ENCODE measurements around the gene SMPD3. TPM values are rescaled to one million over a fixed set of nuclear protein-coding genes. Genes with fewer than 3 reads are reported as not detected.

SMPD3 gene
- total RNA-seq, 4 donors from 2014 or later, result 51.1 to 168 (median 68.9) TPM

- Histone ChIP-seq H3K9me3 (no peaks in the 10 kb centered on the region), H3K4me3 (no peak overlapping the region), H3K36me3 (peaks cover 0 to 31% (median 7%) of the 10 kb centered on the region in 4 donors), H3K27me3 (no peaks in the 10 kb centered on the region), H3K4me1 (peaks cover 0 to under 1% (median under 1%) of the 10 kb centered on the region in 4 donors), H3K27ac (no peak overlapping the region)
- in situ Hi-C loops (cut with MboI; ENCODE audit: low pct_ligation_motif_present in 1 of 4, low pct_unique_long_range_greater_than_20kb in 1 of 4, low sequenced_read_pairs in 3 of 4), result no loop called here
- intact Hi-C loops (cut with DNase I; ENCODE audit: low total_unique reads), result no loop called here
- no peak for DNase-seq
- 98% methylated on average over 16 of the region's 16 CpGs; no CpG with 5 or more reads in 1 of the 2 donors for WGBS, 2 donors (ENCODE audit: low coverage in 1 of 2)
- TF ChIP-seq POLR2AphosphoS5 (IDR thresholded peaks at IDR 0.05), result no peak
These were observed 102.2 kb downstream of the SMPD3 start for GRCh38 chr16:68345958-68346635.

GRCh38 chr16:68345351-68345810 is 102.9 kb downstream of the SMPD3 start:
- H3K9me3 ChIP-seq, result no peaks in the 10 kb centered on the region
- H3K27me3 ChIP-seq, result no peaks in the 10 kb centered on the region
- intact Hi-C loops (cut with DNase I; ENCODE audit: low total_unique reads), result no loop called here
- TF ChIP-seq POLR2A (IDR thresholded peaks at IDR 0.05) (no peak), POLR2AphosphoS5 (IDR thresholded peaks at IDR 0.05) (no peak), EP300 (IDR thresholded peaks at IDR 0.05; ENCODE audit: low read depth) (no peak)
- TF ChIP-seq, protein P1, sequence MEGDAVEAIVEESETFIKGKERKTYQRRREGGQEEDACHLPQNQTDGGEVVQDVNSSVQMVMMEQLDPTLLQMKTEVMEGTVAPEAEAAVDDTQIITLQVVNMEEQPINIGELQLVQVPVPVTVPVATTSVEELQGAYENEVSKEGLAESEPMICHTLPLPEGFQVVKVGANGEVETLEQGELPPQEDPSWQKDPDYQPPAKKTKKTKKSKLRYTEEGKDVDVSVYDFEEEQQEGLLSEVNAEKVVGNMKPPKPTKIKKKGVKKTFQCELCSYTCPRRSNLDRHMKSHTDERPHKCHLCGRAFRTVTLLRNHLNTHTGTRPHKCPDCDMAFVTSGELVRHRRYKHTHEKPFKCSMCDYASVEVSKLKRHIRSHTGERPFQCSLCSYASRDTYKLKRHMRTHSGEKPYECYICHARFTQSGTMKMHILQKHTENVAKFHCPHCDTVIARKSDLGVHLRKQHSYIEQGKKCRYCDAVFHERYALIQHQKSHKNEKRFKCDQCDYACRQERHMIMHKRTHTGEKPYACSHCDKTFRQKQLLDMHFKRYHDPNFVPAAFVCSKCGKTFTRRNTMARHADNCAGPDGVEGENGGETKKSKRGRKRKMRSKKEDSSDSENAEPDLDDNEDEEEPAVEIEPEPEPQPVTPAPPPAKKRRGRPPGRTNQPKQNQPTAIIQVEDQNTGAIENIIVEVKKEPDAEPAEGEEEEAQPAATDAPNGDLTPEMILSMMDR (IDR thresholded peaks at IDR 0.05), result no peak
- H3K27ac ChIP-seq, result no peak overlapping the region
- no peaks in the 10 kb centered on the region for H3K4me1 ChIP-seq
- peaks cover 0 to 31% (median 9%) of the 10 kb centered on the region in 4 donors for H3K36me3 ChIP-seq
- WGBS, 2 donors (ENCODE audit: low coverage in 1 of 2), result 81 to 86% methylated on average over 1 to 11 of the region's 11 CpGs
- in situ Hi-C loops (cut with MboI; ENCODE audit: low pct_ligation_motif_present in 1 of 4, low pct_unique_long_range_greater_than_20kb in 1 of 4, low sequenced_read_pairs in 3 of 4), result no loop called here
- H3K4me3 ChIP-seq, result no peak overlapping the region
- no peak for DNase-seq

- intact Hi-C loops (cut with DNase I; ENCODE audit: low total_unique reads), result no loop called here
- peaks cover 0 to 35% (median 16%) of the 10 kb centered on the region in 4 donors for H3K36me3 ChIP-seq
- no peaks in the 10 kb centered on the region for H3K9me3 ChIP-seq
- in situ Hi-C loops (cut with MboI; ENCODE audit: low pct_ligation_motif_present in 1 of 4, low pct_unique_long_range_greater_than_20kb in 1 of 4, low sequenced_read_pairs in 3 of 4), result no loop called here
- DNase-seq, result no peak
- 84% methylated on average over 10 to 11 of the region's 11 CpGs for WGBS, 2 donors (ENCODE audit: low coverage in 1 of 2)
- no peaks in the 10 kb centered on the region for H3K4me1 ChIP-seq
- H3K27me3 ChIP-seq, result no peaks in the 10 kb centered on the region
- TF ChIP-seq, protein P1 (IDR thresholded peaks at IDR 0.05), result no peak
- no peak for TF ChIP-seq POLR2AphosphoS5 (IDR thresholded peaks at IDR 0.05)
- no peak for TF ChIP-seq EP300 (IDR thresholded peaks at IDR 0.05; ENCODE audit: low read depth)
- no peak for TF ChIP-seq POLR2A (IDR thresholded peaks at IDR 0.05)
- no peak overlapping the region for H3K4me3 ChIP-seq
- no peak overlapping the region for H3K27ac ChIP-seq
These were observed 104.1 kb downstream of the SMPD3 start for GRCh38 chr16:68344252-68344651.

GRCh38 chr16:68343137-68343536 is 105.2 kb downstream of the SMPD3 start:
- H3K27ac ChIP-seq, result no peak overlapping the region
- H3K27me3 ChIP-seq, result no peaks in the 10 kb centered on the region
- DNase-seq, result no peak
- no peaks in the 10 kb centered on the region for H3K9me3 ChIP-seq
- peaks cover 0 to 29% (median 15%) of the 10 kb centered on the region in 4 donors for H3K36me3 ChIP-seq
- intact Hi-C loops (cut with DNase I; ENCODE audit: low total_unique reads) (no loop called here), in situ Hi-C loops (cut with MboI; ENCODE audit: low pct_ligation_motif_present in 1 of 4, low pct_unique_long_range_greater_than_20kb in 1 of 4, low sequenced_read_pairs in 3 of 4) (no loop called here)
- H3K4me1 ChIP-seq, result no peaks in the 10 kb centered on the region
- 89 to 98% methylated on average over 6 to 7 of the region's 7 CpGs for WGBS, 2 donors (ENCODE audit: low coverage in 1 of 2)
- no peak overlapping the region for H3K4me3 ChIP-seq
- no peak for TF ChIP-seq POLR2A (IDR thresholded peaks at IDR 0.05)
- TF ChIP-seq EP300 (IDR thresholded peaks at IDR 0.05; ENCODE audit: low read depth), result no peak
- no peak for TF ChIP-seq POLR2AphosphoS5 (IDR thresholded peaks at IDR 0.05)
- TF ChIP-seq, protein P1 (IDR thresholded peaks at IDR 0.05), result no peak
